A549 treated with AZD2906 at 1 μM for 4 hours (cell line): ENCODE results near the gene KIRREL1. TPM values are rescaled to one million over a fixed set of nuclear protein-coding genes. Genes with fewer than 3 reads are reported as not detected.

Source experiments
- total RNA-seq: library from RNA; stranded (reverse); fragments of 200-300 nt; extraction: Qiagen RNA extraction; gene quantifications from 5 replicates; pipeline ENCODE4 v1.2.3, GENCODE V29; 2022

KIRREL1 gene
- total RNA-seq, result 17.1 to 24.3 TPM (median 21.0 TPM) in 5 replicates

DNA sequence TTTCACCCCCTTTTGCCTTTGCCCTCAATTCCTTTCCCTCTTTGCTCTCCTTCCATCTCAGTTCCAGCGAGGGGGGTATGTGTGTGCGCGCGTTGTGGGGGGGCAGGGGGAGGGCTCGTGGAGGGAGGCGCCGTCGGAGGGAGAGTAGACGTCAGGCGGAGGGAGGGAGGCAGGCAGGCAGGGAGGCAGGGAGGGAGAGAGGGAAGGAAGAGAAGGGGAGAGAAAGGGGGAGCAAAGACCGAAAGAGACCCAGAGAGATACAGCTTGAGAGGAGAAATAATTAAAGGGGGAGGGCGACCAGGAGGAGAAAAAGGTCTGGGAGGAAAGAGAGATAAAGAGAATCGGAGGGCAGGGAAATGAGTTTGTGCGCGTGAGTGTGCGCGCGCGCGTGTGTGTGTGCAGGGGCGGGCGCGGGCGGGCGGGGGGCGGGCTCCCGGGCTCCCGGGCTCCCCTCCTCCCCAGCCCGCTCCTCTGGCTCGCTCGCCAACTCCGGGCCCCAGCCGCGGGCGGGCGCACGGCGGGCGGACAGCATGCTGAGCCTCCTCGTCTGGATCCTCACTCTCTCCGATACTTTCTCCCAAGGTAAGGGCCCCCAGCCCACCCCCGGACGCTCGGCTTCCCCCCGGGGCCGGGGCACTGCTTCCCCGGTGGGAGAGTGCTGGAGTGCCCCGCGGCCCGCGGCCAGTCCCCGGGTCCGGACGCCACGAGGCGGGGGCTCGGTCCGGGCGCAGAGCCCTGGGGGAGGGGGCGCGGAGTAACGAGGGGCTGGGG lies at the start of gene KIRREL1:
Gene KIRREL1, plus strand, starts transcription at position 499 of the 771 bp plus-strand sequence. Its CDS starts 32 bp downstream, at position 531.

Other genes with a start within 250 kb of the KIRREL1 start
- not detected in 5 replicates for gene FCRL2, start 216.5 kb upstream of the KIRREL1 start, total RNA-seq
- gene FCRL1, start 173.5 kb upstream of the KIRREL1 start, total RNA-seq, result not detected in 5 replicates
- gene CD5L, start 151.8 kb upstream of the KIRREL1 start, total RNA-seq, result not detected in 5 replicates
- gene CD1D, start 187.2 kb downstream of the KIRREL1 start, total RNA-seq, result 0.03 to 0.05 TPM (median 0.04 TPM) in 4 of 5 replicates, not detected in the other